ENCODE data around the gene PLCH1. TPM values are rescaled to one million over a fixed set of nuclear protein-coding genes. Genes with fewer than 3 reads are reported as not detected.

The PLCH1 gene
- total RNA-seq, 2 donors from 2014 or later, result 0.05 to 0.23 TPM

DNA sequence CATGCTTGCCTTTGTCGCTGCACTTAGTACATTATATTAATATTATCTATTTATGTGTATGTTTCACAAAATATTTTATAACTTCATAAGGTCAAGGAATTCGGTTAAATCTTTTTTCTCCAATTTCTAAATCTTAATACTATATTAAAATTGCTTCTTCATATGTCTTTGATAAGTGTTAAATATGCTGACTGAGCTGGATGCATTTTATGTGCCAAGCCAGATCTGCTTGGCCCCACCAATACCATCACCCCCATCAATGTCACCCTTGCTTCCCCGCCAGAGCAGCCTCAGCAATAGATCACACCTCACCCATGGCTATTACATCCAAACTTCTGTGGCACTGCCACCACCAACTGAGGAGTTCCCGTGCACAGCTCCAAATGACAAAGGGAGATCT is 287.3 kb downstream of the PLCH1 start:
- ATAC-seq, result no peak
- Mint-ChIP-seq H3K9me3 (no peaks in the 10 kb centered on the region), H3K27ac (no peak overlapping the region)

DNA sequence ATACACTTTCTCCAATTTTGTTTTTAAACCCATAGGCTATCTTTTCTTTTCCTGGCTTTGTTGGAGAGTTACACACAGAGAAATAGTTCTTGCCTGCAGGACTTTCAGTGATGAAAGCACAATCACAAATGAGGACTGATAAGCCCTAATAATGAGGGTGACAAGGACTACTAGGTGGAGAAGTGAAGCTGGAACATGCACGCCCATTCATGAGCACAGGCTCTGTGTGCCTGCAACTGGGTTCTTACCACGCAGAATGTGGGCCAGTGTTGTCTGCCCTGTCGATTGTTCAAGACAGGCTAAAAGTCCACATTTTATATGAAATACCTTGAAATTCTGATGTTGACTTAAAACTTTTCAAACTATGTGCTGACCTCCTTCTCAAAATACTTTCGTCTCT is 289.1 kb downstream of the PLCH1 start:
- no peak for DNase-seq (ENCODE audit: low spot score in 2 of 2)
- Mint-ChIP-seq H3K36me3 (no peaks in the 10 kb centered on the region), H3K9me3 (no peaks in the 10 kb centered on the region), H3K27ac (no peak overlapping the region)
- no peak for ATAC-seq

More for the DNA sequence above, 287.3 kb downstream of the PLCH1 start:
- H3K36me3 Mint-ChIP-seq, result no peaks in the 10 kb centered on the region
- DNase-seq (ENCODE audit: low spot score in 2 of 2), result no peak

DNA sequence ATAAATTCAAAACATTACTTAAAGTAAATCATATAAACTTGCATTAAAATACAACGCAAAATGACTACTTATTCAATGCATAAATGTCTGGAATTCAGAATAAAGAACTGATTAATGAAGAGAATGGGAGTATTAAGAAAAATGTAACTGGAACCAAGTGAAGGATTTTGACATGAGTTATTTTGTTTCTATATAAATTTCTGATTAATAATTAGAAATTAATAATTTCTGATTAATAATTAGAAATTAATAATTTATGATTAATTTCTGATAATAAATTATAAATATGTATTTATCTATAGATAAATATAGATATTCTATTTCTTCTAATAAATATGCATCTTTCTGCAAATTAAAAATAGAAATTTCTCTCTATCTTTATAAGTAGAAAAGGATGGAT is 291.4 kb downstream of the PLCH1 start:
- DNase-seq (ENCODE audit: low spot score in 2 of 2) (no peak), ATAC-seq (no peak)
- H3K27ac Mint-ChIP-seq, result no peak overlapping the region
- H3K9me3 Mint-ChIP-seq, result no peaks in the 10 kb centered on the region
- no peaks in the 10 kb centered on the region for H3K36me3 Mint-ChIP-seq

DNA sequence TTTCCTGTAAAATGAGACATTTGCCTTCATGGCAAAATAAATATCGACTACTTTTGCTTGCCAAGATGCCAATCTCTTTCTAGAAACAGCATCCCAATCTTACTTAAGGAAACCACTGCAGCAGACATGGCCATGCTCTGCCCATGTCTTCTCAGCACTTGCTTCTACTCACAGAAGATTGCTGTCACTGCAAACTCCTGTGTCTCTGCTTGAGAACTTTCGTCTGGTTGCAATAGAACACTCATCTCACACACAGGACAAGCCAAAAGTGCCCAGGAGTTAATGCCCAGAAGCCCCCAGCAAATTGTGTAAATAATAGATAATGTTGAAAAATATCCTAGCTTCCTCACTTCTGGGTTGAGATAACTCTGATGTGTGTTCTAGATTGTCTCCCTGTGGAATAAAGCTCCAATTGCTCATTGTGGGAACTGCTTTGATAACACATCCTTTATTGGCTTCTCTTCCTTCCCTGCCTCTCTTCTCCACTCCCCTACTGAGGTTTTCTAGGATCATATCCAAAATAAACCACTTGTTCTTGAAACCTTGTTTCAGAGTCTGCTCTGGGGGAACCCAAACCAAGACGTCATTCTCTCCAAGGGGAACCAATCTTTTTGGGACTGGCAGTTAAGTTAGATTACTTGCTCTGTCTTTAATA is 295.1 kb downstream of the PLCH1 start:
- ATAC-seq (no peak), DNase-seq (ENCODE audit: low spot score in 2 of 2) (no peak)
- Mint-ChIP-seq H3K9me3 (no peaks in the 10 kb centered on the region), H3K27ac (no peak overlapping the region), H3K36me3 (no peaks in the 10 kb centered on the region)

DNA sequence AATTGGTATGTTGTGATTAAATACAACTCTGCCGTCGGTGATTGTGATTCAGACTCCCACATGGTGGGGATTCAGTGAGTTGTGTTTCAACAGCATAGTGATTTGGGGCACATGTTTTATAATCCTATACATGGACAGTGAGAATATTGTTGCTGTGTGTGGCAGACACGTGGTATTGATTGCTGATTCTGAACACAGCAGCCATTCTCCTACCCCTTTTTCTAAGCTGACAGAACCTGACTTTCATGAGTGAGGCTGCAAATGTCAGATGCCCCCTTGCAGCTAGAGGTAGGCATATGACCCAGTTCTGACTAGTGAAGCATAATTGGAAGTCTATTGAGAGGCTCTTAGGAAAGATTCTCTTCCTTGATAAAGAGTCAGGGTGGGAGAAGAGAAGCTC is 296.3 kb downstream of the PLCH1 start:
- Mint-ChIP-seq H3K27ac (no peak overlapping the region), H3K36me3 (no peaks in the 10 kb centered on the region), H3K9me3 (no peaks in the 10 kb centered on the region)
- ATAC-seq (no peak), DNase-seq (ENCODE audit: low spot score in 2 of 2) (no peak)

DNA sequence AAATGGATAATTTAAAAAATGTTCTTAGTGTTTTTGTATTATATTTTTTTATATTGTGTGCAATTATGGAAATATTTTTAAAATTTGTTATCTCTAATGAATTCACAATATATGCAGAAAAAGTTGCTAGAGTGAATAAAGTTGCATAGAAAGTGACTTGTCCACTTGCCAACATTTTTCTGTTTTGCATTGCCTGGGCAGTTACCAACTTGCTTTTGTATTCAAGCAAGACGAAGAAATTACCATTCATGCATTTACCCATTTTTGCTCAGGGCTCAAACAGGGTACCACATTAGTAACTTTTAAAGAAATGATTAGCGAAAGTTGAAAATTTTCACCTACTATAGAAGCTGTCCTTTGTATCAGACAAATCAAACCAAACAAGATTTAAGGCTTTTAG is 298.5 kb downstream of the PLCH1 start:
- H3K9me3 Mint-ChIP-seq, result no peaks in the 10 kb centered on the region
- H3K36me3 Mint-ChIP-seq, result no peaks in the 10 kb centered on the region
- no peak overlapping the region for H3K27ac Mint-ChIP-seq
- DNase-seq (ENCODE audit: low spot score in 2 of 2), result no peak
- ATAC-seq, result no peak

DNA sequence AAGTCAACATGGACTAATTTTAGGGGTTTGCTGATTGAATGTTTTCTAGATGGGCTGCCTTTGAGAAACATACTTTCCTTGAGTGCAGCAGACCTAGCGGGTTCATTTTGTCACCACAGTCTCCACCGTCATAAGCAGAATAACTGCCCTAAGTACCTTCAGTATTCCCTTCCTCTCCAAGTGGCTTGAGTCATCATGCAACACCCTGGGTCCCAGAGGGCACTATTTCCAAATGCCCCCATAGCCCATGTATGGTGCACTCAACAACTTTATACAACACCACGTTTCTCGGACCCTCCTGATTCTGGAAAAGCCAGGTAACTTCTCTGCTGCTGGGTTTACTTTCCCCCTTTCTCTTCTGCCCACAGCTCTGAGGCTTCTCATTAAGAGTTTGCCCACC is 300.1 kb downstream of the PLCH1 start:
- H3K36me3 Mint-ChIP-seq, result no peaks in the 10 kb centered on the region
- ATAC-seq, result no peak

DNA sequence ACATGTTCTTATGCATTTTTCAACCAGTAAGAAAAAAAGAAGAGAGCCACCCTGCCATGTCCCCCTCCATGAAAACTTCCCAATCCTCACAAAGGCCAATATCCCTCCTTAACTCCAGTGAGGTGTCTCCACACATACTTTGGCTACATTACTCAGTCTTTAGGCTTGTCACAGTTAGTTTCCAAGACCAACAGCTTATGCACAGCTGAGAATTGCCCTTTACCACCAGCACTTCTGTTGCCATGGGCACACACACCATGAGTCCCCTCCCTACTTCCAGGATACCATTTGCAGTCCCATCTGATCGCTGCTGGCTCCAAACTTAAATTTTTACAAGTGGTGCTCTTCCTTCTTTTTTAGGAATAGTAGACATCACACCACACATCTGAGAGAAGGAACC is 301.1 kb downstream of the PLCH1 start:
- Mint-ChIP-seq H3K27ac (no peak overlapping the region), H3K36me3 (no peaks in the 10 kb centered on the region), H3K9me3 (no peaks in the 10 kb centered on the region)
- ATAC-seq, result no peak
- no peak for DNase-seq (ENCODE audit: low spot score in 2 of 2)

More for the DNA sequence above, 300.1 kb downstream of the PLCH1 start:
- DNase-seq (ENCODE audit: low spot score in 2 of 2), result no peak
- Mint-ChIP-seq H3K27ac (no peak overlapping the region), H3K9me3 (no peaks in the 10 kb centered on the region)

DNA sequence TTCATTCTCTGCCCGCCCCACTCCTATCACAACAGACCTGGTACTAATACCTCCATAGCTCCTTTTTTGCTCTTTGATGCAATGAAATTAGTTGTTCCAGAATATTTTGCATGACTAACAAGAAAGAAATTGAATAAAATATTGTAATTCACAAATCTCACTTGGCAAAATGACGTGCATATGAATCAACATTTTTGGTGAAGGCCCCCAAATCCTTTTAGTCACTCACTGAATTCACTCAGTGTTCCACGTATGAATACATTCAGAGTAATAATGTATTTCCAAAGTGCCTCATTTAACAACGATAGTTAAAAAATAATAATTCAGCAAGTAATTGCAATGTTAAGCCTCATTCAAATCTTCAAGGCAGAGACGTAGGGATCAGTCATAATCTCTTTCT is 302.8 kb downstream of the PLCH1 start:
- no peak overlapping the region for H3K27ac Mint-ChIP-seq
- no peaks in the 10 kb centered on the region for H3K36me3 Mint-ChIP-seq
- DNase-seq (ENCODE audit: low spot score in 2 of 2), result no peak
- ATAC-seq, result no peak
- no peaks in the 10 kb centered on the region for H3K9me3 Mint-ChIP-seq

DNA sequence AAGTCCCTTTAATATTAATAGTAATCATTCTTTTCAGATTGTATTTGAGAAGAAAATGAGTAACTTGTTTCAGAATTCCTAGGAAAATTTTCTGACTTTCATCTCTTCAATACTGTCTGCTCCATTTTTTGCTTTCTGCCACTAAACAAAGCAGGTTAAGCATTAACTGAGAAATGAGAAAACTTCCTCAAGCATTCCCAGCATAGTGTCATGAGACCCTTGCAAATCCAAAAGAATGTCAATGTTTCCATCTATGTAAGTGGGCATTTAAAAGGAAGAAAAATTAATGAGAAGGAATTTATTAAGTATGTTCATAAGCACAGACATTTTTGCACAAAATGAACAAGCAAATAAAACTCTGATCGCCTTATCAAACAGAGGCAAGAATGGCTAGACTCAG is 303.4 kb downstream of the PLCH1 start:
- Mint-ChIP-seq H3K27ac (no peak overlapping the region), H3K9me3 (no peaks in the 10 kb centered on the region), H3K36me3 (no peaks in the 10 kb centered on the region)
- DNase-seq (ENCODE audit: low spot score in 2 of 2), result no peak
- ATAC-seq, result no peak

DNA sequence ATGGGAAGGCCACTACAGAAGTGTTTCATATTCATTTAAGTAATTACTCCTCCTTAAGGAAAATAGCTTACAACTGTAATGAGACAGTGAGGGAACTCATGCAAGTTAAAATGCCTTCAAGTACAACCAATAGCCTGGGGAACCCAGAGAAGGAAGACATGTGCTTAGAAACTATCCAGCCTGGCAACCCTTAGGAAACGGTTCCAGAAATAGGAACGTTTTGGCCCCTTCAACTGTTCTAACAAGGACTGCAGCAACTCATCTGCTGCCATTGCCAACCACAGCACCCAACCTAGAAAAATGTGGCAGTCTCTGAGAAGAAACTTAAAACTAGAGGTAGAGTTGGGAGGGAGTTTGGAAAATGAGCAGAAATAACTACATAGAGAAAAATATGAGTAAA is 303.8 kb downstream of the PLCH1 start:
- H3K36me3 Mint-ChIP-seq, result no peaks in the 10 kb centered on the region
- DNase-seq (ENCODE audit: low spot score in 2 of 2) (no peak), ATAC-seq (no peak)
- no peaks in the 10 kb centered on the region for H3K9me3 Mint-ChIP-seq
- H3K27ac Mint-ChIP-seq, result no peak overlapping the region

DNA sequence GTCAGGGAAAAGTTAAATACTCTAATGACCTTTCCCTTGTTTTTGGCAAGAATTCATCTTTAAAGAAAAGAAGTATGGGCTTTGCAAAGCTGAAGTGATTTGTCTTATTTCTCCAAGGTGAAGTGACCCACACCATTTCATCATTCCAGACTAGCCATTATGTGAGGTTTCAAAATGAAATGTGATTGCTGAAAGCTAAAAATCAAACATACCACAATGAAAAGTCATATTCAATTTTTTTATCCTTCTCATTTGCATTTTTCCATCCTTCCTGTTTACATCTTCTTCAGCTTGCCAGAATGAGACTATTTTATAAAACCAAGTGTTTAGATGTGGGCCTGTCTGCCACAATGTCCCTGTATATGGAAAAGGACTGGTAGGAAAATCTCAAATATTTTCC is 309.1 kb downstream of the PLCH1 start:
- Mint-ChIP-seq H3K9me3 (no peaks in the 10 kb centered on the region), H3K27ac (no peak overlapping the region), H3K36me3 (no peaks in the 10 kb centered on the region)
- DNase-seq (ENCODE audit: low spot score in 2 of 2) (no peak), ATAC-seq (no peak)

DNA sequence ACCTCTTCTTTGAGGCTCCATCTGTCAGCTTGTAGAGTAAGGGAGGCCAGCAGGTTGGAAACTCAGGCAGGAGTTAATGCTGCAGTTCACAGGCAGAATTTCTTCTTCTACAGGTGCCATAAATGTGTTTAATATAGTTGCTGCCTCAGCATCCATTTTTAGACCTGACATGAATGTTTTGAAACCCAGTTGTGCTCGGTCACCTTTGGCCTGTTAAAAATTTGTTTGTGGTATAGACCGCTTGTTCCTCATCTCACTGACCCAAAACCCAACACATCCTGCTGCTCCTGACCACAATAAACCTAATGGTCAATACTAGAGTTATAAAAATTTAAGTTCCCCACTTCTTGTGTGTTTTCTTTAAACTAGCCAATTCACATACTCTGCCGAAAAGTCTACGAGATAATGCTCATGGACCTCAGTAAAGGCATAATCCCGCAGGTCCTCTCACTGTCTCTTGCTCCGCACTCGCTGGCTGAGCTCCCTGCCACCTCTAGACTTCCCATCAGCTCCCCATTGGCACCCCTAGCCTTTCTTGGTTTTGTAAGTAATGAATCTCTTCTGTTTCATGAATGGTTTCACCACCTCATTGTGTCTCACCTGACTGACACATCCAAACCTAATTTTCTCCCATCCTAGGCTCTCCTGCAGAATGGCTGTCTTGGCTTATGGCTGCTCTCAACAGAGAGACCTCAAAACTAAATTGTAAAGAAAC is 312.9 kb downstream of the PLCH1 start:
- no peak for ATAC-seq
- Mint-ChIP-seq H3K36me3 (no peaks in the 10 kb centered on the region), H3K9me3 (peaks cover 6 to 11% of the 10 kb centered on the region in 2 donors)

DNA sequence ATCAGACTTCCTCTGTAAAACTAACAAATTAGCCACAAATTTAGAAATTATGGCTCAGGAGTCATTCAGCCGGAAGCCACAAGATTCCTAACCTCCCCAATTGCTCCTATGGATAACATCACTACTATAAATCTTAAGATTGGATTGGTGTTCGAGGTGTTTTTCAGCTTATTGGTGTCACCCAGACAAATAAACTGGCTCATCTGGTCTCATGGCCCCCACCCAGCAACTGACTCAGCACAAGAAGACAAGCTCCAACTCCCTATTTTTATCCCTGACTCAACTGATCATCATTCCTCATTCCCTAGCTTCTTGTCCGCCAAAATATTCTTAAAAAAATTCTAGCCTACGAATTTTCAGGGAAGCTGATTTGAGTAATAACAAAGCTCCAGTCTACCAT is 316.3 kb downstream of the PLCH1 start:
- DNase-seq (ENCODE audit: low spot score in 2 of 2) (no peak), ATAC-seq (no peak)
- Mint-ChIP-seq H3K36me3 (no peaks in the 10 kb centered on the region), H3K27ac (no peak overlapping the region), H3K9me3 (peaks cover 6 to 16% of the 10 kb centered on the region in 2 donors)

More for the DNA sequence above, 312.9 kb downstream of the PLCH1 start:
- H3K27ac Mint-ChIP-seq, result no peak overlapping the region
- no peak for DNase-seq (ENCODE audit: low spot score in 2 of 2)

DNA sequence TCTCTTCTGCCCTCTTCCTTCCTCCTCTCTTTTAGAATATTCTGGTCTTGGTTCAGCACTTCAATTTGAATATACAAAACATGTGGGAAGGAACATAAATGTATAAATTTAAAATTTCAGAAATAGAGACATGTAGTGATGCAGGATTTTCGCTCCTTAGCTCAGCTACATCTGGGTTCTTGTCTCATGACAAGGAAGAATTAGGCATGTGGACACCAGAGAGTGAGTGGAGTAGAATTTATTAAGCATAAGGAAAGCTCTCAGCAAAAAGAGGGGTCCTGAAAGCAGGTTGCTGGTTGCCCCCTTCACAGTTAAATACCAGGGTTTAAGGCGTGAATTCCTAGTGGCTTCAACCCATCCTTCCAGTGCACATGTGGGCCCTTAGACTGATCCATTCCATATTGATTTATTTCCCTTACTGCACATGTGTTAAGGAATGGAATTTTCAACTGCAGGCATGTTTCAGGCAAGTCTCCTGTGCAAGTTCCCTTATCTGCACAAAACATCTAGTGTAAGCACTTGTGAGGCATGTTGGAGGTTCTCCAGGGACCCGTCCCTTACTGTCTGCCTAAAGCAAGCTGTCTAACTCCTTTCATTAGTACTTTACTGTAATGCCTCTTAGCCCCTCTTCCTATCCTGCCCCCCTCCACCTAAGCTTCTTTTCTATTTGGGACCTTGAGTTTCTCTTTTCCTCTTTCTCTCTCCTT is 318.2 kb downstream of the PLCH1 start:
- DNase-seq (ENCODE audit: low spot score in 2 of 2) (no peak), ATAC-seq (no peak)
- no peaks in the 10 kb centered on the region for H3K36me3 Mint-ChIP-seq
- peaks cover 6 to 16% of the 10 kb centered on the region in 2 donors for H3K9me3 Mint-ChIP-seq
- no peak overlapping the region for H3K27ac Mint-ChIP-seq

DNA sequence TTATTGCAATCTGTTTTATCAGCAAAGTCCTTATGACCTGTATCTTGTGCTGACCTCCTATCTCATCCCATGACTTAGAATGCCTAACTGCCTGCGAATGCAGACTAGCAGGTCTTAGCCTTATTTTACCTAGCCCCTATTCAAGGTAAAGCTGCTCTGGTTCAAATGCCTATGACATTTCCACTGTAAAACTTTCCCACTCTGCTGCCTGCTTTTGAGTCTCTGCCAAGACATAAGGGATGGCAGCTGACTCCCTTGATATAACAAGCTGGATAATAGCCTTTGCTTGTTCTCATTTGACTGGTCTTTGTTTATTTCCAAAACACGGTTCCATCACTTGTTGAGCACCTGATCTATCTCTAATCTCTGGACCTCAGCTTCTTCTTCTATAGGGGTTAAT is 319.5 kb downstream of the PLCH1 start:
- Mint-ChIP-seq H3K9me3 (peaks cover 6 to 16% of the 10 kb centered on the region in 2 donors), H3K36me3 (no peaks in the 10 kb centered on the region), H3K27ac (no peak overlapping the region)
- DNase-seq (ENCODE audit: low spot score in 2 of 2) (no peak), ATAC-seq (no peak)

DNA sequence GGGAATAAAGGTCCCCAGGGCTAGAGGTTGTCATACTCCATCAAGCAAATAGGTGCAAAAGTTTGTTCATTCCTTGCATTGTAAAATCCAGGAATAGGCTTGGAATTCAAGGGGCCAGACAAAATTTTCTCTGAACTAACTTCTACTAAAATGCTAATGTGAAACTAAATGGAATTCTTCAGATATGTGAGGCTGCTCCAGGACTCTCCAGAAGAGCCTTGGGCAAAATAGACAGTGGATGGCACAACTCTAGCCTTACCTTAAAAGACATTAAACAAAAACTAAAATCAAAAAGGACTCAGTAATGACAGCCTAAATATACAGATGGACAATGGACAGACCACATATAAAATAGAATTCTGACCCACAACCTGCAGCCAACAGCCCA is 320.6 kb downstream of the PLCH1 start:
- Mint-ChIP-seq H3K36me3 (no peaks in the 10 kb centered on the region), H3K9me3 (peaks cover 6 to 10% of the 10 kb centered on the region in 2 donors), H3K27ac (no peak overlapping the region)
- no peak for ATAC-seq
- DNase-seq (ENCODE audit: low spot score in 2 of 2), result no peak
